Measurements from ENCODE around the gene POMT2. TPM values are rescaled to one million over a fixed set of nuclear protein-coding genes. Genes with fewer than 3 reads are reported as not detected.

The POMT2 gene
- total and polyA plus RNA-seq, 12 donors: 14.0 to 52.3 (median 41.7) TPM

DNA sequence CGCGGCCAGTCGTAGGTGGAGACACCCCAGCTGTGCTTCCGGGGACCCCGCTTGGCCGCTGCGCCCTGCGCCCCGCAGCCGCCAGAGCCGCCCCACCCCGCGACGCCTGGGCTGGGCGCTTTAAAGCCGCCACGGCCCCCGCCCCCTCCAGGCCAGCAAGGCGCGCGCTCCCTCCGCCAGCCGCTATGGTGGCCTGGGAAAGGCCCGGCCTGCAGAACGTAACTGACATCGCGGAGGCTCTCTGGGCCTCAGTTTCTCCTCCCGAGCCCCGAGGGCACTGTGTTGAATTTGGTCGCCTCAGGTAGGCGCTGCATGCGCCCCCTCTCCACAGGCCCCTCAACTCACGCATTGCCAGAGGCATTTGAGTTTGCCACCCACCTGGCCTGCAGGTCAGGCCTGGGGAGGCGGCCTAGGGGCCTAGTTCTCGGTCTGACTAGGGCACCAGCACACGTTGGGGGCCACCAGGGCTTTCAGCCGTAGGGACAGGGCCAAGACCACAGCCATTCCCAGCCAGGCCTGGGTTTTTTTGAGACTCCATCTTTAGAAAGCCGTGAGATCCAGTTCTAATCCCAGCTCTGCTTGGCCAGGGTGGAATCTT, 49.5 kb downstream of the POMT2 start, which contains the start of gene NGB:
Gene NGB, minus strand, starts transcription at position 94 of the 598 bp plus-strand sequence. CDS start 269 bp downstream, outside the sequence.
- WGBS, 4 donors: 16 to 79% (median 26%) methylated on average over 7 to 38 of the region's 38 CpGs

DNA sequence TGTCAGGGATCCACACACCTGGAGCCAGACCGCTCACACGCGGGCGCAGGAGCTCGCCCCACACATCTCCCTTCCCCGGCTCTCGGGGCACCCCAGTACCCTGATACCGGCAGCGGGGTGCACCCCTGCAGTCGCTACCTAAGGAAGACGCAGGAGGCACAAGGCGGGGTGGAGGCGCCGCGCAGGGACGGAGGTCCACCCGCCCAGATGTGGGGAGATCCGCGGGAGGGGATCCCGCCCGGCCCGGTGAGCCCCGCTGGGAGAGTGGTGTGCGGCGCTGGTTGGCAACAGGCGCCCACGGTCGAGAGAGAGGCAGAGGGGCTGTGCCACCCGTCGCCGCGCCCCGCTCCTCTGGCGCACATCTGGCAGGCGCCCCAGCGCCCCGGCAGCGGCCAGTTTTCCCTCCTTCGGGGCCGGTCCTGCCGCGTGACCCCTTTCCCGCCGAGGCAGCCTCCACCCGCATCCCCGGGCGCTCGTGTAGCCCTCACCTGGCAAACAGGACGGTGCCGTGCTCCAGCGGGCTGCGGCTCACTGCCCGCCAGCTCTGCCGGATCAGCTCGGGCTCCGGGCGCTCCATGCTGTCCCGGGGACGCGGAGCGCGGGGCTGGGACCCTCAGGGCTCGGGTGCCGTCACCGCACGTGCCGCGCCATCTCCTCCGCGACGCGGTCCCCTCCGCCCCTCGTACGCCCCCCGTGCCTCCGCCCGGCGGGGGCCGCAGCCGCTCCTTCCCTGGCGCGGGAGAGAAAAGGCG, 50.1 kb downstream of the POMT2 start:
- no peak for DNase-seq
- no peaks in the 10 kb centered on the region for H3K9me3 ChIP-seq (replicated peaks in 1 of 3)
- no peaks in the 10 kb centered on the region for H3K36me3 ChIP-seq (replicated peaks in 1 of 2)
- no peaks in the 10 kb centered on the region for H3K4me1 ChIP-seq (replicated peaks in 1 of 2)
- 0 to 5% (median 2%) methylated on average over 1 to 84 of the region's 84 CpGs for WGBS, 4 donors
- TF ChIP-seq, protein P1, sequence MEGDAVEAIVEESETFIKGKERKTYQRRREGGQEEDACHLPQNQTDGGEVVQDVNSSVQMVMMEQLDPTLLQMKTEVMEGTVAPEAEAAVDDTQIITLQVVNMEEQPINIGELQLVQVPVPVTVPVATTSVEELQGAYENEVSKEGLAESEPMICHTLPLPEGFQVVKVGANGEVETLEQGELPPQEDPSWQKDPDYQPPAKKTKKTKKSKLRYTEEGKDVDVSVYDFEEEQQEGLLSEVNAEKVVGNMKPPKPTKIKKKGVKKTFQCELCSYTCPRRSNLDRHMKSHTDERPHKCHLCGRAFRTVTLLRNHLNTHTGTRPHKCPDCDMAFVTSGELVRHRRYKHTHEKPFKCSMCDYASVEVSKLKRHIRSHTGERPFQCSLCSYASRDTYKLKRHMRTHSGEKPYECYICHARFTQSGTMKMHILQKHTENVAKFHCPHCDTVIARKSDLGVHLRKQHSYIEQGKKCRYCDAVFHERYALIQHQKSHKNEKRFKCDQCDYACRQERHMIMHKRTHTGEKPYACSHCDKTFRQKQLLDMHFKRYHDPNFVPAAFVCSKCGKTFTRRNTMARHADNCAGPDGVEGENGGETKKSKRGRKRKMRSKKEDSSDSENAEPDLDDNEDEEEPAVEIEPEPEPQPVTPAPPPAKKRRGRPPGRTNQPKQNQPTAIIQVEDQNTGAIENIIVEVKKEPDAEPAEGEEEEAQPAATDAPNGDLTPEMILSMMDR (IDR thresholded peaks at IDR 0.05): no peak
- TF ChIP-seq POLR2A (IDR thresholded peaks at IDR 0.05): no peak
- intact Hi-C loops (cut with DNase I): no loop called here
- no peak overlapping the region for H3K4me3 ChIP-seq
- H3K27me3 ChIP-seq: peaks cover 19% of the 10 kb centered on the region
- no peak overlapping the region for H3K27ac ChIP-seq

More for the DNA sequence above, 49.5 kb downstream of the POMT2 start, which contains the start of gene NGB:
- TF ChIP-seq, protein P1 (IDR thresholded peaks at IDR 0.05): no peak
- no peak for TF ChIP-seq POLR2A (IDR thresholded peaks at IDR 0.05)
- H3K9me3 ChIP-seq (replicated peaks in 1 of 3): no peaks in the 10 kb centered on the region
- H3K4me1 ChIP-seq (replicated peaks in 1 of 2): no peaks in the 10 kb centered on the region
- intact Hi-C loops (cut with DNase I): no loop called here
- no peak for DNase-seq
- peaks cover 19% of the 10 kb centered on the region for H3K27me3 ChIP-seq
- no peaks in the 10 kb centered on the region for H3K36me3 ChIP-seq (replicated peaks in 1 of 2)
- H3K4me3 ChIP-seq: no peak within 1 kb of the TSS
- H3K27ac ChIP-seq: no peak within 1 kb of the TSS

DNA sequence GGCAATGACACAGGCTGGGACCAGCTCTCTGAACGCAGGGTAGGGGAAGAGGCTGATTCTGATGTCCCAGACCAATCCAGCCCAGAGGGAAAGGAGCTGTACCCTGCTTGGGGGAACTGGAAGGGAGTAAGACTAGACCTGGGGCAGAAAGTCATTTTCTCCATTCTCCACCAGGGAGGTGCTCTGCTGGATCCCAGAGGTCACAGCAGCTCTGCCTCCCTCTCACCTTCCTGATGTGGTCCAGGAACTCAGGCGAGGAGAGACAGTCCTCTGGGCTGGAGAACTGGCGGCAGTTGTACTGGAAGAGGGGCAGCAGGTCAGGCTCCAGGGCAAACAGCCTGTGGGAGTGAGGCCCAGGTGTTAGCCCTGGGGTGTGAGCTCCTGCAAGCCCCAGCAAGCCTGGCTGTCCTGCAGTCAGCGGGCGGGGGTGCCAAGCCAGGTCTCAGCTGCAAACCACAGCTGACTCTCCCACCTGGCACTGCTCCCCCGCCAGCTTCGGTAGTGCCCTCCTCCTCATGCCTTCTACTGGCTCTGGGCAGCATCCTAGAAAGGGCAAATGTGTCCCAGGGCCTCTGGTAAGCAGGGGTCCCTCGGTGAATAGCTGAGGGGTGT, 51.6 kb downstream of the POMT2 start:
- Histone ChIP-seq H3K4me3 (no peak overlapping the region), H3K27ac (no peak overlapping the region), H3K4me1 (replicated peaks in 1 of 2) (no peaks in the 10 kb centered on the region), H3K36me3 (replicated peaks in 1 of 2) (no peaks in the 10 kb centered on the region), H3K9me3 (replicated peaks in 1 of 3) (no peaks in the 10 kb centered on the region), H3K27me3 (peaks cover 19% of the 10 kb centered on the region)
- intact Hi-C loops (cut with DNase I): no loop called here
- DNase-seq: no peak
- TF ChIP-seq POLR2A (IDR thresholded peaks at IDR 0.05): no peak
- TF ChIP-seq, protein P1 (IDR thresholded peaks at IDR 0.05): no peak
- WGBS, 4 donors: 46 to 61% (median 51%) methylated on average over 4 to 8 of the region's 8 CpGs

DNA sequence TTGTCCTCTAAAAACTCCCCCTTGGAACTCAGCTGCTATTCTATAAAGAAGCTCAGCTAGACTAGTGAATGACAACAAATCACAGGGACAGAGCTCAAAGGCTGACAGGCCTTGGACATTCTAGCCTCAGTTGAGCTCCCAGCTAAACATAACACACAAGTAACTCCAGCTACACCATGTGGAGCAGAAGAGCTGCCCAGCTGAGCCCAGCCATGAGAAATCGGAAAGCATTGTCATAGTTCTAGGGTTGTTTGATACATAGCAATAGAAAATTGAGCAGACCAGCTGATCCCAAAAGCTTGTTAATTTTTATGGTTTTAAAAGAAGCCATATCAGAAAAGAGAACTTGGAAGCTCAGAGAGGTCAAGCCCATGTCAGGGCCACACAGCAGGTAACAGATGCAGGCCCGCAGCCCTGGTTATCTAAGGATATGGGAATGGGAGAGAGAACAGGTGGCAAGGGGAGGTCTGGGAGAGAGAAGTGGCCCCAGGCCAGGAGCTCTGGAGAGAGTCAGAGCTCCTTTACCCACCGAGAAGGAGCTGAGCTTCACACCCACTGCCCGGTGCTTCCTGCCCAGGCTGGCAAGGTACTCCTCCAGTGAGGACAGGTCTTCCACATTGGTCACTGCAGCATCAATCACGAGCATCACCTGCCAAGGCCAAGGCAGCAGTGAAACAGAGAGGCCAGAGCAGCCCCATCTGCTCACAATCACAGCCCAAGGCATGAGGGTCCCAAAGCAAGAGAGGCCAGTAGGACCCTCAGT, 52.6 kb downstream of the POMT2 start:
- Histone ChIP-seq H3K4me1 (replicated peaks in 1 of 2) (no peaks in the 10 kb centered on the region), H3K9me3 (replicated peaks in 1 of 3) (no peaks in the 10 kb centered on the region), H3K36me3 (replicated peaks in 1 of 2) (no peaks in the 10 kb centered on the region), H3K27me3 (peaks cover 19% of the 10 kb centered on the region), H3K27ac (no peak overlapping the region), H3K4me3 (no peak overlapping the region)
- 86 to 96% (median 93%) methylated on average over 2 to 5 of the region's 5 CpGs for WGBS, 4 donors
- no peak for TF ChIP-seq POLR2A (IDR thresholded peaks at IDR 0.05)
- TF ChIP-seq, protein P1 (IDR thresholded peaks at IDR 0.05): no peak
- DNase-seq: no peak
- intact Hi-C loops (cut with DNase I): no loop called here
